Spleen (tissue), 7 donors: ENCODE data around the gene TCL1B.

Source experiments
- POLR2A ChIP-seq, 3 donors: fragments of 450-650 bp; IDR thresholded peaks; one replicate each; pipeline ENCODE4 v1.5.1; 2017; ENCODE audit warnings: antibody characterized with exemption in 3 of 3, mild to moderate bottlenecking in 1 of 3
- POLR2AphosphoS5 ChIP-seq, 3 donors: sonication (generic); formaldehyde crosslinking; IDR thresholded peaks; one replicate each; pipeline ENCODE4 v1.5.1; 2017; ENCODE audit warnings: antibody characterized with exemption in 3 of 3
- TF ChIP-seq, protein P1 (sequence below), 11 experiments: fragments of 200-600 bp in 7 of 11; fragments of 450-650 bp in 4 of 11; sonication (generic) in 4 of 11; IDR thresholded peaks in 8 of 11; conservative IDR thresholded peaks in 3 of 11; 1 replicate in 7 of 11; 2 replicates in 4 of 11; pipeline versions ENCODE4 v1.4.0 to v1.8.0; 2016 to 2021; ENCODE audit warnings: antibody characterized with exemption in 11 of 11, inconsistent platforms in 4 of 11, mild to moderate bottlenecking in 1 of 11
- donor health status: DM: no; HTN: no; CAD: no; lungs with moderate emphysema.
- donor health status: DM: no; HTN: no; CAD: no.
- donor health status: DM: no; HTN: no; CAD: no.

- TF ChIP-seq POLR2A (IDR thresholded peaks at IDR 0.05) (no peak), POLR2AphosphoS5 (IDR thresholded peaks at IDR 0.05) (no peak)
- TF ChIP-seq, protein P1, sequence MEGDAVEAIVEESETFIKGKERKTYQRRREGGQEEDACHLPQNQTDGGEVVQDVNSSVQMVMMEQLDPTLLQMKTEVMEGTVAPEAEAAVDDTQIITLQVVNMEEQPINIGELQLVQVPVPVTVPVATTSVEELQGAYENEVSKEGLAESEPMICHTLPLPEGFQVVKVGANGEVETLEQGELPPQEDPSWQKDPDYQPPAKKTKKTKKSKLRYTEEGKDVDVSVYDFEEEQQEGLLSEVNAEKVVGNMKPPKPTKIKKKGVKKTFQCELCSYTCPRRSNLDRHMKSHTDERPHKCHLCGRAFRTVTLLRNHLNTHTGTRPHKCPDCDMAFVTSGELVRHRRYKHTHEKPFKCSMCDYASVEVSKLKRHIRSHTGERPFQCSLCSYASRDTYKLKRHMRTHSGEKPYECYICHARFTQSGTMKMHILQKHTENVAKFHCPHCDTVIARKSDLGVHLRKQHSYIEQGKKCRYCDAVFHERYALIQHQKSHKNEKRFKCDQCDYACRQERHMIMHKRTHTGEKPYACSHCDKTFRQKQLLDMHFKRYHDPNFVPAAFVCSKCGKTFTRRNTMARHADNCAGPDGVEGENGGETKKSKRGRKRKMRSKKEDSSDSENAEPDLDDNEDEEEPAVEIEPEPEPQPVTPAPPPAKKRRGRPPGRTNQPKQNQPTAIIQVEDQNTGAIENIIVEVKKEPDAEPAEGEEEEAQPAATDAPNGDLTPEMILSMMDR (IDR thresholded peaks at IDR 0.05 in 8 of 11, conservative IDR thresholded peaks at IDR 0.05 in 3 of 11): no peak
These were observed 43.9 kb downstream of the TCL1B start for GRCh38 chr14:95730126-95730525.
